H9 (cell line): ENCODE results near the gene STRIP1. TPM values are rescaled to one million over a fixed set of nuclear protein-coding genes. Genes with fewer than 3 reads are reported as not detected.

Source experiments
- DNase-seq: peaks from one replicate; pipeline ENCODE4 v3.0.0-alpha.2; 2017
- H2AFZ ChIP-seq: one replicate; pipeline ENCODE4 v1.6.1; 2013; ENCODE audit warnings: mild to moderate bottlenecking, low read length, control low read depth, moderate library complexity
- H2AK5ac ChIP-seq: 2 replicates; pipeline ENCODE4 v1.6.1; 2013; ENCODE audit warnings: low read length, control low read depth, mixed read lengths; ENCODE audit not compliant: insufficient read length
- H2BK120ac ChIP-seq: one replicate; pipeline ENCODE4 v1.6.1; 2013; ENCODE audit warnings: low read depth, mild to moderate bottlenecking, low read length, control low read depth, inconsistent platforms; ENCODE audit not compliant: poor library complexity, severe bottlenecking
- H2BK12ac ChIP-seq: 2 replicates; pipeline ENCODE4 v1.6.1; 2013; ENCODE audit warnings: low read length, control low read depth, mixed read lengths, low read depth; ENCODE audit not compliant: insufficient read length
- H2BK15ac ChIP-seq: 2 replicates; pipeline ENCODE4 v1.6.1; 2013; ENCODE audit warnings: low read depth, low read length, control low read depth
- H2BK20ac ChIP-seq: one replicate; pipeline ENCODE4 v1.6.1; 2013; ENCODE audit warnings: low read depth, mild to moderate bottlenecking, low read length, control low read depth, inconsistent platforms; ENCODE audit not compliant: poor library complexity, severe bottlenecking
- H2BK5ac ChIP-seq: 2 replicates; pipeline ENCODE4 v1.6.1; 2013; ENCODE audit warnings: low read length, control low read depth, mixed read lengths; ENCODE audit not compliant: insufficient read length
- H3K14ac ChIP-seq: 2 replicates; pipeline ENCODE4 v1.6.1; 2013; ENCODE audit warnings: low read length, control low read depth; ENCODE audit not compliant: insufficient read depth
- H3K18ac ChIP-seq: 2 replicates; pipeline ENCODE4 v1.6.1; 2013; ENCODE audit warnings: low read depth, mild to moderate bottlenecking, mixed read lengths, low read length, control low read depth; ENCODE audit not compliant: insufficient read length
- H3K23ac ChIP-seq: 2 replicates; pipeline ENCODE4 v1.6.1; 2013; ENCODE audit warnings: low read length, control low read depth, mixed read lengths, low read depth; ENCODE audit not compliant: insufficient read length
- H3K23me2 ChIP-seq: 2 replicates; pipeline ENCODE4 v1.6.1; 2013; ENCODE audit warnings: low read depth, mild to moderate bottlenecking, mixed read lengths, low read length, control low read depth; ENCODE audit not compliant: insufficient read length, poor library complexity, severe bottlenecking
- H3K27ac ChIP-seq: 2 replicates; pipeline ENCODE4 v1.5.1; 2013; ENCODE audit warnings: low read length, control low read depth, mixed read lengths, low read depth; ENCODE audit not compliant: insufficient read length
- H3K27me3 ChIP-seq: 2 replicates; pipeline ENCODE4 v1.6.1; 2013; ENCODE audit warnings: low read length, control low read depth, inconsistent platforms; ENCODE audit not compliant: insufficient read depth
- H3K4ac ChIP-seq: 2 replicates; pipeline ENCODE4 v1.6.1; 2013; ENCODE audit warnings: low read depth, mild to moderate bottlenecking, control low read depth, inconsistent platforms, low read length, moderate library complexity
- H3K4me1 ChIP-seq: 2 replicates; pipeline ENCODE4 v1.6.1; 2013; ENCODE audit warnings: low read length, control low read depth, inconsistent platforms; ENCODE audit not compliant: insufficient read depth
- H3K4me2 ChIP-seq: 2 replicates; pipeline ENCODE4 v1.6.1; 2013; ENCODE audit warnings: low read length, control low read depth, mixed read lengths; ENCODE audit not compliant: insufficient read length, insufficient read depth
- H3K56ac ChIP-seq: 2 replicates; pipeline ENCODE4 v1.6.1; 2013; ENCODE audit warnings: low read depth, mild to moderate bottlenecking, mixed read lengths, low read length, control low read depth; ENCODE audit not compliant: insufficient read length
- H3K79me1 ChIP-seq: 2 replicates; pipeline ENCODE4 v1.6.1; 2013; ENCODE audit warnings: low read depth, mild to moderate bottlenecking, moderate library complexity, low read length, control low read depth, inconsistent platforms; ENCODE audit not compliant: insufficient read depth, poor library complexity, severe bottlenecking
- H3K79me2 ChIP-seq: 2 replicates; pipeline ENCODE4 v1.6.1; 2013; ENCODE audit warnings: low read length, control low read depth, inconsistent platforms; ENCODE audit not compliant: insufficient read depth
- H3K9ac ChIP-seq: 2 replicates; pipeline ENCODE4 v1.6.1; 2013; ENCODE audit warnings: low read length, control low read depth, mixed read lengths; ENCODE audit not compliant: insufficient read length; ENCODE audit errors: extremely low read depth
- H3K9me3 ChIP-seq: one replicate; pipeline ENCODE4 v1.6.1; 2013; ENCODE audit warnings: low read depth, low read length, inconsistent platforms; ENCODE audit not compliant: control insufficient read depth
- H3T11ph ChIP-seq: one replicate; pipeline ENCODE4 v1.6.1; 2013; ENCODE audit warnings: mild to moderate bottlenecking, low read length, control low read depth, inconsistent platforms
- H4K20me1 ChIP-seq: one replicate; pipeline ENCODE4 v1.6.1; 2013; ENCODE audit not compliant: control insufficient read depth, insufficient read length, insufficient read depth
- H4K5ac ChIP-seq: 2 replicates; pipeline ENCODE4 v1.6.1; 2013; ENCODE audit warnings: low read depth, mild to moderate bottlenecking, mixed read lengths, low read length, control low read depth; ENCODE audit not compliant: insufficient read length
- H4K8ac ChIP-seq: replicated peaks from 2 replicates; pipeline ENCODE4 v1.6.1; 2013; ENCODE audit warnings: low read length, control low read depth, mixed read lengths, low read depth; ENCODE audit not compliant: insufficient read length
- H4K91ac ChIP-seq: 2 replicates; pipeline ENCODE4 v1.6.1; 2013; ENCODE audit warnings: low read depth, mild to moderate bottlenecking, moderate library complexity, mixed read lengths, low read length, control low read depth; ENCODE audit not compliant: insufficient read length
- H3K27ac Mint-ChIP-seq, 3 experiments: 2 replicates in 2 of 3; 3 replicates in 1 of 3; pipeline ENCODE4 v1.8.0; 2020 to 2021; ENCODE audit warnings: mixed read lengths in 3 of 3, mild to moderate bottlenecking in 1 of 3, moderate library complexity in 1 of 3
- H3K27me3 Mint-ChIP-seq: 2 replicates; pipeline ENCODE4 v1.8.0; 2021; ENCODE audit warnings: low read depth, mild to moderate bottlenecking, moderate library complexity, mixed read lengths
- H3K36me3 Mint-ChIP-seq, 3 experiments: 2 replicates in 2 of 3; 3 replicates in 1 of 3; pipeline ENCODE4 v1.8.0; 2020 to 2021; ENCODE audit warnings: low read depth in 3 of 3, mixed read lengths in 3 of 3; ENCODE audit not compliant: insufficient read depth in 1 of 3
- H3K4me1 Mint-ChIP-seq, 2 experiments: 2 replicates each; pipeline ENCODE4 v1.8.0; 2020; ENCODE audit warnings: mixed read lengths in 2 of 2
- H3K4me3 Mint-ChIP-seq, 2 experiments: 2 replicates in 1 of 2; 3 replicates in 1 of 2; pipeline ENCODE4 v1.8.0; 2020 to 2021; ENCODE audit warnings: mild to moderate bottlenecking in 2 of 2, mixed read lengths in 2 of 2, moderate library complexity in 1 of 2
- H3K9me3 Mint-ChIP-seq, 2 experiments: 2 replicates in 1 of 2; 3 replicates in 1 of 2; pipeline ENCODE4 v1.8.0; 2020; ENCODE audit warnings: mild to moderate bottlenecking in 2 of 2, mixed read lengths in 2 of 2, moderate library complexity in 1 of 2
- WGBS: extraction: QIAGEN DNeasy Blood & Tissue Kit; methylation state at CpG from one replicate; pipeline ENCODE4 v1.1.7; 2013; ENCODE audit warnings: missing lambda C conversion rate, low lambda C conversion rate, mixed read lengths; ENCODE audit not compliant: insufficient read length; ENCODE audit errors: extremely low coverage; 5-methylcytosine and 5-hydroxymethylcytosine counted together
- total RNA-seq: library from RNA; stranded (reverse); gene quantifications from 2 replicates; pipeline ENCODE4 v1.2.1, GENCODE V29; 2021
- TF ChIP-seq, protein P1 (sequence below): fragments of 200-600 bp; sonication (generic); conservative IDR thresholded peaks from 3 replicates; pipeline ENCODE4 v1.8.0; 2021; ENCODE audit warnings: antibody characterized with exemption, mild to moderate bottlenecking

Gene STRIP1
- total RNA-seq, 1 experiment from 2014 or later: 43.6 TPM

DNA sequence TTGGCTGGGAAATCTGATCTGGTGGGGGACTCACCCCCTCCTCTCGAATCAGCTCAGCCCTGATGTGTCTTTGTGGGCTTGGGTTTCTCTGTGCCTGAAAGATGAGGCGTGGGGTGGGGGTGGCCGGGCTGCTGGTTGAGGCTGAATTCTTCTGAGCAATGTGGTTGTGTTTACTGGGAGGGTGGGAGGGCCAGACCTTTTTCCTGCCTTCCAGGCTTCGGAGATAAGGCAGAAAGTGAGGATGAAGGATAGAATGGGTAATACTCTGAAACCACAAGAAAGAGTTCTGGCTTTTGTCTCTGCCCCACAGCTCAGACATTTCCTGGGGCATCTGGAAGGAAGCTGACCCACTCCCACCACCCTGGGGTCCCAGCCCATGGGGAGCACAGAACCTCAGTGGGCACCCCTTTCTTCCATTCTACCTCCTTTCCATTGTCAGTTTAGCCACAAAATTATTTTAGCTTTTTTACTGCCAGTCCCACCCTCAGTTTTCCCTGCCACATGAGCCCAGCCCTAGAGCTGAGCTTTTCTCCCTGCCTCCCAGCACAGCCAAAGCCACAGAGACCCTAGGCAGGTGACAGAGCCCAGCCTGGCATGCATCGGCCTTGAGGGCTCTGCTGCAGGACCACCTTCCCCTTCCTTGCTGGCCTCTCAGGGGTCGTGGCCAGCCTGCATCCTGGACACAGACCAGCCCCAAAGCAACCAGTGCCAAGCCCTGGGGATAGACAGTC lies 24.9 kb downstream of the STRIP1 start:
- H3K56ac ChIP-seq: no peak overlapping the region
- no peaks in the 10 kb centered on the region for H4K20me1 ChIP-seq
- no peak for DNase-seq
- no peak overlapping the region for H4K5ac ChIP-seq
- H2BK20ac ChIP-seq: no peak overlapping the region
- TF ChIP-seq, protein P1, sequence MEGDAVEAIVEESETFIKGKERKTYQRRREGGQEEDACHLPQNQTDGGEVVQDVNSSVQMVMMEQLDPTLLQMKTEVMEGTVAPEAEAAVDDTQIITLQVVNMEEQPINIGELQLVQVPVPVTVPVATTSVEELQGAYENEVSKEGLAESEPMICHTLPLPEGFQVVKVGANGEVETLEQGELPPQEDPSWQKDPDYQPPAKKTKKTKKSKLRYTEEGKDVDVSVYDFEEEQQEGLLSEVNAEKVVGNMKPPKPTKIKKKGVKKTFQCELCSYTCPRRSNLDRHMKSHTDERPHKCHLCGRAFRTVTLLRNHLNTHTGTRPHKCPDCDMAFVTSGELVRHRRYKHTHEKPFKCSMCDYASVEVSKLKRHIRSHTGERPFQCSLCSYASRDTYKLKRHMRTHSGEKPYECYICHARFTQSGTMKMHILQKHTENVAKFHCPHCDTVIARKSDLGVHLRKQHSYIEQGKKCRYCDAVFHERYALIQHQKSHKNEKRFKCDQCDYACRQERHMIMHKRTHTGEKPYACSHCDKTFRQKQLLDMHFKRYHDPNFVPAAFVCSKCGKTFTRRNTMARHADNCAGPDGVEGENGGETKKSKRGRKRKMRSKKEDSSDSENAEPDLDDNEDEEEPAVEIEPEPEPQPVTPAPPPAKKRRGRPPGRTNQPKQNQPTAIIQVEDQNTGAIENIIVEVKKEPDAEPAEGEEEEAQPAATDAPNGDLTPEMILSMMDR: no peak
- H2AK5ac ChIP-seq: no peak overlapping the region
- no peak overlapping the region for H3T11ph ChIP-seq
- no peaks in the 10 kb centered on the region for H3K9me3 ChIP-seq
- H2AFZ ChIP-seq: no peak overlapping the region
- Mint-ChIP-seq H3K27me3 (peaks cover 8% of the 10 kb centered on the region), H3K36me3 (peaks cover 29 to 59% (median 58%) of the 10 kb centered on the region in 3 experiments), H3K4me1 (no peaks in the 10 kb centered on the region), H3K9me3 (no peaks in the 10 kb centered on the region), H3K27ac (no peak overlapping the region; a peak in 1 of 7 replicates), H3K4me3 (no peak overlapping the region)
- no peak overlapping the region for H3K4ac ChIP-seq
- H3K14ac ChIP-seq: no peak overlapping the region
- no peak overlapping the region for H3K18ac ChIP-seq
- no peaks in the 10 kb centered on the region for H3K79me2 ChIP-seq
- no peak overlapping the region for H2BK120ac ChIP-seq
- H4K8ac ChIP-seq: no peak overlapping the region
- no peak overlapping the region for H2BK5ac ChIP-seq
- no peaks in the 10 kb centered on the region for H3K79me1 ChIP-seq
- H3K4me2 ChIP-seq: no peak overlapping the region
- no peak overlapping the region for H3K9ac ChIP-seq
- H4K91ac ChIP-seq: no peak overlapping the region
- H3K27me3 ChIP-seq: no peaks in the 10 kb centered on the region
- WGBS: no CpG with 5 or more reads among the region's 6 CpGs
- H3K27ac ChIP-seq: no peak overlapping the region
- H2BK15ac ChIP-seq: no peak overlapping the region
- no peak overlapping the region for H2BK12ac ChIP-seq
- no peak overlapping the region for H3K23ac ChIP-seq
- no peaks in the 10 kb centered on the region for H3K4me1 ChIP-seq
- no peaks in the 10 kb centered on the region for H3K23me2 ChIP-seq
